ENCODE measurements around the gene SLC25A2.
"Not testable (repeated sequence)": the region's sequence is repeated elsewhere in the genome, so short reads cannot be mapped to it uniquely, and the experiment has no call there.

SLC25A2 gene

GRCh38 chr5:141319699-141320098, 15.8 kb upstream of the SLC25A2 start:
- DNase-seq = no peak
- in situ Hi-C loops (cut with MboI; ENCODE audit: low pct_unique_long_range_greater_than_20kb, low sequenced_read_pairs) = no loop called here

- no peak for DNase-seq
- in situ Hi-C loops (cut with MboI; ENCODE audit: low pct_unique_long_range_greater_than_20kb, low sequenced_read_pairs) = no loop called here
Observed at GRCh38 chr5:141319202-141319601, 15.4 kb upstream of the SLC25A2 start.

GRCh38 chr5:141316963-141317362, 13.1 kb upstream of the SLC25A2 start:
- DNase-seq; in situ Hi-C loops (cut with MboI; ENCODE audit: low pct_unique_long_range_greater_than_20kb, low sequenced_read_pairs): not testable (repeated sequence)

GRCh38 chr5:141313711-141314110, 9.9 kb upstream of the SLC25A2 start:
- DNase-seq = no peak
- in situ Hi-C loops (cut with MboI; ENCODE audit: low pct_unique_long_range_greater_than_20kb, low sequenced_read_pairs) = no loop called here

GRCh38 chr5:141306630-141307029, 2.8 kb upstream of the SLC25A2 start:
- in situ Hi-C loops (cut with MboI; ENCODE audit: low pct_unique_long_range_greater_than_20kb, low sequenced_read_pairs) = no loop called here
- no peak for DNase-seq

- in situ Hi-C loops (cut with MboI; ENCODE audit: low pct_unique_long_range_greater_than_20kb, low sequenced_read_pairs) = no loop called here
Observed at GRCh38 chr5:141298376-141298775, 5.5 kb downstream of the SLC25A2 start.

GRCh38 chr5:141272906-141273305, 30.9 kb downstream of the SLC25A2 start:
- peak; percentile 21 for DNase-seq
- in situ Hi-C loops (cut with MboI; ENCODE audit: low pct_unique_long_range_greater_than_20kb, low sequenced_read_pairs) = no loop called here

More at GRCh38 chr5:141298376-141298775, 5.5 kb downstream of the SLC25A2 start:
- no peak for DNase-seq

GRCh38 chr5:141269195-141269594, 34.7 kb downstream of the SLC25A2 start:
- DNase-seq = no peak
- in situ Hi-C loops (cut with MboI; ENCODE audit: low pct_unique_long_range_greater_than_20kb, low sequenced_read_pairs) = no loop called here

GRCh38 chr5:141261238-141261546, 42.7 kb downstream of the SLC25A2 start:
- in situ Hi-C loops (cut with MboI; ENCODE audit: low pct_unique_long_range_greater_than_20kb, low sequenced_read_pairs) = no loop called here
- DNase-seq = no peak

GRCh38 chr5:141260458-141261237, 43.2 kb downstream of the SLC25A2 start:
- peak; percentile 35 for DNase-seq
- in situ Hi-C loops (cut with MboI; ENCODE audit: low pct_unique_long_range_greater_than_20kb, low sequenced_read_pairs) = no loop called here

GRCh38 chr5:141258948-141259347, 44.9 kb downstream of the SLC25A2 start:
- in situ Hi-C loops (cut with MboI; ENCODE audit: low pct_unique_long_range_greater_than_20kb, low sequenced_read_pairs) = no loop called here
- DNase-seq = no peak

GRCh38 chr5:141258464-141258863, 45.4 kb downstream of the SLC25A2 start:
- no peak for DNase-seq
- in situ Hi-C loops (cut with MboI; ENCODE audit: low pct_unique_long_range_greater_than_20kb, low sequenced_read_pairs) = no loop called here
